HUES64 (cell line): ENCODE measurements around the gene PDE11A.
"Not testable (repeated sequence)": the region's sequence is repeated elsewhere in the genome, so short reads cannot be mapped to it uniquely, and the experiment has no call there.

Experiments
- H3K27ac ChIP-seq: 2 replicates; pipeline ENCODE4 v1.7.0; 2013; ENCODE audit warnings: low read depth, low read length, inconsistent platforms
- H3K27me3 ChIP-seq: 2 replicates; pipeline ENCODE4 v1.6.1; 2013; ENCODE audit warnings: mild to moderate bottlenecking, low read length; ENCODE audit not compliant: insufficient read depth
- H3K36me3 ChIP-seq: 2 replicates; pipeline ENCODE4 v1.6.1; 2013; ENCODE audit warnings: mild to moderate bottlenecking, low read length; ENCODE audit not compliant: insufficient read depth
- H3K4me1 ChIP-seq: 2 replicates; pipeline ENCODE4 v1.6.1; 2013; ENCODE audit warnings: mild to moderate bottlenecking, low read length, moderate library complexity; ENCODE audit not compliant: insufficient read depth
- H3K4me3 ChIP-seq: 2 replicates; pipeline ENCODE4 v1.5.1; 2013; ENCODE audit warnings: mild to moderate bottlenecking, low read length, moderate library complexity
- H3K9ac ChIP-seq: 2 replicates; pipeline ENCODE4 v1.6.1; 2013; ENCODE audit warnings: mild to moderate bottlenecking, low read depth, low read length
- H3K9me3 ChIP-seq: 2 replicates; pipeline ENCODE4 v1.6.1; 2013; ENCODE audit warnings: low read depth, low read length; ENCODE audit not compliant: insufficient read depth
- WGBS: fragments of 150-250, 120-280 bp; methylation state at CpG from one replicate; pipeline ENCODE4 v1.1.7; 2013; ENCODE audit warnings: missing lambda C conversion rate; 5-methylcytosine and 5-hydroxymethylcytosine counted together

The PDE11A gene

DNA sequence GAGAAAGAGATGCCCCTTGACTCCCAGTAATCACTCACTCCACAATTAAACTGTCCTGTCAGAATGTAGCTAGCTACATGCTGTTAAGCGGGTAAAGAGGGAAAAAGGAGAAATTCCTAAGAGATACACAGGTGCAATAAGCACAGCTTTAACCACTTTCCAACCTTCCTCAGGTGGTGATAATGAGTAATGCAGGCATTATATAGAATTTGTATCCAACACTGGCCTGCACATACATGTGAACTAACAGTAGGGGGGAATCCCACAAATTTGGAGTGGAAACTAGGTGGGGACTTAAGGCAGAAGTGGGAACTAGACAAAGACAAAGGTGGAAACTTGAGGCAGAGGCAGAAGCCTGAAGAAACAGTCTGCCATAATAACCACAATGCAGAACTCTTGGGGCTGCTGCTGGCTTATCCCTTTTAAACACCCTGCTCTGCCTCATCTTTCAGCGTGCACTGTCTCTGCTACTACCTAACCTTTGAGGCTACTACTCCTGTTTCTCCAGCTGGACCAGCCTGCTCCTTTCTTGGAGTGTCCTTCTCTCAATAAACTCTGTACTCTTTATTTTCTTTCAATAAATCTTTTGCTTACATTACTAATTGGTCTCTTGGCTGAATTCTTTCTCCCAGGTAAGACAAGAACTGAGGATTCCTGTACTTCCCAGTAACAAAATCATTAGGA, 259.7 kb downstream of the PDE11A start:
- no peak overlapping the region for H3K4me3 ChIP-seq
- H3K27me3 ChIP-seq, result no peaks in the 10 kb centered on the region
- H3K27ac ChIP-seq, result no peak overlapping the region
- H3K9me3 ChIP-seq, result no peaks in the 10 kb centered on the region; the same call in 1 of the 2 replicates
- H3K36me3 ChIP-seq, result no peaks in the 10 kb centered on the region
- WGBS, result 96% methylated on average over 1 of the region's 2 CpGs
- no peak overlapping the region for H3K9ac ChIP-seq
- no peaks in the 10 kb centered on the region for H3K4me1 ChIP-seq

DNA sequence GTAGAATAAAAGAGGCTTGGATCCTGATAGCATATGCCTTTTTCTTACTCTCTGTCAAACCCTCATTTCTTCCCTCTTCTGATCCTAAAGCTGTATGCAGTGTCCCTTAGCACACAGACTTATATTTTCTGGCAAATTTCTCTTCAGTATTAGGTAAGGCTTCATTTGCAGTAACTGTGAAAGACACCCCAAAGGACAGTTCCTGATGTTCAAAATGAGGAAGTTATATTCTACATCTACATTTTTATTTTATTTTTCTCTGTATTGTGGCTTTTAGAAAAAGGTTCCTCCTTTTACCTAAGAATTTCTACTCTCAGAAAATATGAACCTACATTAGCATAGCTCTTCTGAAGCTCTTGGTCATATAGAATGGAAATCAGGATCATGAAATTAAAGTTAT, 261.7 kb downstream of the PDE11A start:
- H3K9me3 ChIP-seq, result no peaks in the 10 kb centered on the region; the same call in 1 of the 2 replicates
- no peak overlapping the region for H3K9ac ChIP-seq
- no peaks in the 10 kb centered on the region for H3K4me1 ChIP-seq
- H3K27ac ChIP-seq, result no peak overlapping the region
- H3K36me3 ChIP-seq, result no peaks in the 10 kb centered on the region
- no peaks in the 10 kb centered on the region for H3K27me3 ChIP-seq
- no peak overlapping the region for H3K4me3 ChIP-seq

DNA sequence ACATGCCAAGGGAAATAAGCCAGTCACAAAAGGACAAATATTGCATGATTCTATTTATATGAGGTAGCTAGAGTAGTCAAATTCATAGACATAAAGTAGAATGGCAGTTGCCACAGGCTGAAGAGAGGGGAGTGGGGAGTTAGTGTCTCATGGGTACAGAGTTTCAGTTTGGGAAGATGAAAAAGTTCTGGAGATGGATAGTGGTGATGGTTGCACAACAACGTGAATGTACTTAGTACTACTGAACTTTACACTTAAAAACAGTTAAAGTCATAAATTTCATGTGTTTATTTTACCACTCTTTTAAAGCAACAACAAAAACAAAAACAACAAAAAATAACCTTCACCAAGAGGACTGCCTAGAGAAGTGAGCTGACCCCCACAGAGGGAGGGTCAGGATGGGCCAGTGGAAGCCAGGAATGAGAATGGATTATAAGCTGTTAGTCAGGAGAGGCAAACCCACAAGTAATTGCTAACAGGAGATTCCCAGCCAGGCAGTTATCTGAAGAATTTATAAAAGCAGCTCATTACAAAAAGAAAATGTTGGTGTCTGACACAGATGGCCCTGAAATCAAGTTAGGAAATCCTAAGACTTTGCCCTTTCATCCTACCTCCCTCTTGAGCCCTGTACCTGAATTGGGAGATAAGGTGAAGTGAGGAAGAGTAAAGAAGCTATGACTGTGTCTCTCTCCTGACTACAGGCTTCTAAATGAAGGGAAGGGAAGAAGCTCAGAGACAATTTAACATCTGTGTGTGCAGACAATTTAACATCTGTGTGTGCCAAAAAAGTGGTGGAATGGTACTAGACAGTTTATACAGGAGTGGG, 263.4 kb downstream of the PDE11A start:
- Histone ChIP-seq H3K27me3 (no peaks in the 10 kb centered on the region), H3K36me3 (no peaks in the 10 kb centered on the region), H3K4me1 (no peaks in the 10 kb centered on the region), H3K9ac (no peak overlapping the region), H3K4me3 (no peak overlapping the region), H3K27ac (no peak overlapping the region), H3K9me3 (no peaks in the 10 kb centered on the region; the same call in 1 of the 2 replicates)
- WGBS, result no CpG with 5 or more reads among the region's 1 CpG

DNA sequence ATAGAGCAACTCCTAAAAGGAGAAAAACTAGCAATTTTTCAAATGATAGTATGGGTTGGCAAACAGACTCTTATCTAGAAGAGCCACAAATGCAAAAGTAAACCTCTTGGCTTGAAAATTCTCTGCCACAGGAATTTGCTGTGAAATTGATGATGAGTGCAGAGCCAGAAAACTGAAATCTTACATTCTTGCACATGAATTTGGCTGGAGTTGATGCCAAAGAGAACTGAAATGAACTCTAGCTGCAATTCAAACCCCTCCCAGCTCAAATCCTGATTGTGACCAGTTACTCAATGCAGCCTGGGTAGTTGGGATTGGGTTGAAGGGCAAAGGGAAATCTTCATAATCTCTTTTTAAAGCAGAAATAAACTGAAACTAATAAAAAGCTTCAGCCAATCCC, 266.6 kb downstream of the PDE11A start:
- no peaks in the 10 kb centered on the region for H3K27me3 ChIP-seq
- no peaks in the 10 kb centered on the region; the same call in 1 of the 2 replicates for H3K9me3 ChIP-seq
- H3K4me3 ChIP-seq, result no peak overlapping the region
- no peak overlapping the region for H3K27ac ChIP-seq
- H3K36me3 ChIP-seq, result no peaks in the 10 kb centered on the region
- no peaks in the 10 kb centered on the region for H3K4me1 ChIP-seq
- no peak overlapping the region for H3K9ac ChIP-seq

DNA sequence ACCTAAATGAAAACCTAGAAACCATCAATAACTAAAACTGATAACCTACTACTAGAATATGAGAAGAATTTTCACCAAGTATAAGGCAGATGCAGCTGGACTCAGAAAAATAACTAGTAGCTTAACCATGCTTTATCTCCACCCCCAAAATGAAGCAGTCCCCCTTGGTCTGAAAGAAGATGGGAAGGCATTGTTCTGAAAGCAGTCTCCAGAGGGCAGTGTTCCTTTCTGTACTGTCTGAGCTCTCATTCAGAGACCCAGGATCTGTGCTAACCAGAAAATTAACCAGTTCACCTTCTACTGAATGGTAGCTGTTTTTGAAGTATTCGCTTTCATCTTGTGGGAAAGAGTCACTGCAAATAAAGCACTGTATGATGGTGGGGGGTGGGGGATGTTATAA, 273.0 kb downstream of the PDE11A start:
- H3K9ac ChIP-seq, result no peak overlapping the region
- H3K36me3 ChIP-seq, result no peaks in the 10 kb centered on the region
- peaks cover 14% of the 10 kb centered on the region for H3K4me1 ChIP-seq
- H3K27me3 ChIP-seq, result no peaks in the 10 kb centered on the region
- WGBS, result no CpG with 5 or more reads among the region's 1 CpG
- H3K9me3 ChIP-seq, result no peaks in the 10 kb centered on the region
- no peak overlapping the region for H3K4me3 ChIP-seq
- no peak overlapping the region for H3K27ac ChIP-seq

DNA sequence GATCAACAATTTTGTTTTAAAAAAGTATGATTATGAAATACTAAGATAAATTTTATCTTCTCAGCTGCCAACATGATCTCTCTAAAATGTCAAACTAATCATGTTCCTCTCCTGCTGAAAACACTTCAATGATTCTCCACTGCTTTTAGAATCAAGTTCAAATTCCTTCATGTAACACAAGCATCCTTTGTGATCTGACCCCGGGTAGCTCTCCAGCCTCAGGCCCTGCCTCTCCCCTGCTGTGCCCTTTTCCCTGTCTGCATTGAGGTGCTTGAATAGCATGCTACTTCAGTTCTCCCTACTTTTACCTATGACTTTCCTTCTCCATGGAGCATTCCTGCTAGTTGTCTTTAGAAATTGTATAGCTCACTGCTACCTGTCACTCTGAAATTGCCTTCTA, 274.8 kb downstream of the PDE11A start:
- no peaks in the 10 kb centered on the region for H3K36me3 ChIP-seq
- no peak overlapping the region for H3K27ac ChIP-seq
- no peaks in the 10 kb centered on the region for H3K9me3 ChIP-seq
- H3K9ac ChIP-seq, result no peak overlapping the region
- WGBS, result 5% methylated on average over 1 of the region's 1 CpG
- no peaks in the 10 kb centered on the region for H3K27me3 ChIP-seq
- H3K4me3 ChIP-seq, result no peak overlapping the region
- peaks cover 14% of the 10 kb centered on the region for H3K4me1 ChIP-seq

DNA sequence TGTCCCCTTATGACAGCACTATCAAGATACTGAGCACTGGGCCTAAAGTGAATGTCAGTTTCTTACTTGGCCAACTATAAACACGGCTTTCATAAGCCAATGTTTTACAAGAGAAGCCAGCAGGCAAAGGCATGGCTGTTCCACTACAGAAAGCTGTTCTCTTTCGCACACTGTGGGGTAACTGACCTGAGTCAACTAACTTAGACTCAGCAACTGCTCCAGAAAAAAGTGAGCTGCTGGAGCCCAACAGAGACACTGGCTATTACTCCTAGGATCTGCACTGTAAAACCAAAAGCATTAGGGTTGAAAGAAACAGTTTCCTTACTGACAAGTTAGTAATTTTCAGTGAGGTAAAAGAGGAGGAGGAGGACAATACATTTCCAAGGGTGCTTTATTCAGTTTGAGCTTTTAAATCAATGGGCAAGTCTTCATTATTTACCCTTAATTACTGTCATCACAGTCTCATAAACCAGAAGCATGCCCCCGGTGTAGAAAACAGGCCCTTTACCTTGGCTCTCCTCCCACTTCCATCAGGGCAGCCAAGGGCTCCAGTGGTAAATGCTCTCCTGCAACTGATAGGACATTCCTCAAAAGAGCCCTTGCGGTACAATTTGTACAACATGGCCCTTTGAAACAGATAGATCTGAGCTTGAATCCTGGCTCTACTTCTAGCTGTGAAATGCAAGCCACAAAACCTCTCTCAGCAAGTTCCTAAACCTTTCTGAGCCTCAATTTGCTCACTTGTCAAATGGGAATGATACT, 275.7 kb downstream of the PDE11A start:
- H3K4me3 ChIP-seq, result no peak overlapping the region
- no peak overlapping the region for H3K27ac ChIP-seq
- peaks cover 14% of the 10 kb centered on the region for H3K4me1 ChIP-seq
- no peaks in the 10 kb centered on the region for H3K27me3 ChIP-seq
- H3K36me3 ChIP-seq, result no peaks in the 10 kb centered on the region
- WGBS, result 86% methylated on average over 4 of the region's 4 CpGs
- H3K9me3 ChIP-seq, result no peaks in the 10 kb centered on the region
- H3K9ac ChIP-seq, result no peak overlapping the region

DNA sequence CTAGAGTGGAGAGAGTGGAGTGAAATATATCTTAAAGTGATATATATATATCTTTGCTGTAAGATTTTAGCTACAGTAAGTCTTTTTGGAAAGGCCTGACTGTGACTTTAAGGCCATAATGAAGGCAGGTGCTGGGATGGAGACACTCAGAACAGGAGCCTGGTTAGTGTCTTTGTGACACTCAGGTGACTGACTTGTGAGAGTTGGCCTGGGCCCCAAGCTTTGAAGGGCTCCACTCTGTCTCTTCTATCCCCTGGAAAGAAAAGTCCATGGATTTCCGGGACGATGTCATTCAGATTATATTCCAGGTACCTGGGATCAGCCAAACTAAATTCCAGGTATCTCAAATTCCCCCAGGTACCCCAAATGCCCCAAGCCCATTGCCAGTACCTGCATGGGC, 276.6 kb downstream of the PDE11A start:
- no peaks in the 10 kb centered on the region for H3K27me3 ChIP-seq
- peaks cover 14% of the 10 kb centered on the region for H3K4me1 ChIP-seq
- no peaks in the 10 kb centered on the region for H3K36me3 ChIP-seq
- no peak overlapping the region for H3K9ac ChIP-seq
- H3K9me3 ChIP-seq, result no peaks in the 10 kb centered on the region
- no peak overlapping the region for H3K4me3 ChIP-seq
- H3K27ac ChIP-seq, result no peak overlapping the region
- WGBS, result 96% methylated on average over 2 of the region's 2 CpGs

DNA sequence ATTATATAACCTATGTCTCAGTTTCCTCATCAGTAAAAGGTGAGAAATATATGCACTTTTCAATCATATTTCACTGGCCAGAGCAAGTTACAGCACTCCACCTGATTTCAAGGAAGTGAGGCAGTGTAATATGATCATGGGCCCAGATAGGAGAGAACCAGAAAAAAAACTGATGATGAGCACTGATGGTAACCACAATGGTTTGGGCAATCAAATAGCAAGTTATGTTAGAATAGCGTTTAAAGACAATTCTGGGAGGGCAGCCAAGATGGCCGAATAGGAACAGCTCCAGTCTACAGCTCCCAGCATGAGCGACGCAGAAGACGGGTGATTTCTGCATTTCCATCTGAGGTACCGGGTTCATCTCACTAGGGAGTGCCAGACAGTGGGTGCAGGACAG, 287.4 kb downstream of the PDE11A start:
- H3K4me1 ChIP-seq, H3K27me3 ChIP-seq, H3K4me3 ChIP-seq, H3K27ac ChIP-seq, H3K9ac ChIP-seq, H3K9me3 ChIP-seq, H3K36me3 ChIP-seq: not testable (repeated sequence)
- WGBS, result 88% methylated on average over 6 of the region's 6 CpGs

DNA sequence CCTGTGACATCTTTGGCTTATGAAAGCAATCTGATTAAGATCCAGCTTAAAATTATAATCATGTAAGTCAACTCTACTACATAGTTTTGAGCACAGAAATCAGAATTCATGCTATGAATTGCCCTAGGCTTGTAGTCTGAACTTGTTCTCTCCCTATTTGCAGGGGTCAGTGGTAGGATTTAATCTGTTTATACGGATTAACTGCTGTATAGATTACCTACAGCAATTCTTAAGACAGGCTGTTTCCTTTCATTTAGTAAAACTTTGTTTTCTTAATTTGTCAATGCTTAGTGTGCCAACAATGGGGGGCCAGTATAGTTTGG, 287.9 kb downstream of the PDE11A start:
- Histone ChIP-seq H3K36me3 (no peaks in the 10 kb centered on the region), H3K27ac (no peak overlapping the region), H3K9ac (no peak overlapping the region), H3K9me3 (peaks cover 5% of the 10 kb centered on the region; the same call in 1 of the 2 replicates), H3K4me3 (no peak overlapping the region), H3K4me1 (no peaks in the 10 kb centered on the region), H3K27me3 (no peaks in the 10 kb centered on the region)
- WGBS, result 100% methylated on average over 1 of the region's 1 CpG
